A673 (cell line): ENCODE measurements around the gene SPTAN1. TPM values are rescaled to one million over a fixed set of nuclear protein-coding genes. Genes with fewer than 3 reads are reported as not detected.

ENCODE experiments used
- BruUV-seq: library from RNA; stranded (reverse); fragments of 400-500 nt; replicated peaks from 2 replicates; lab custom pipeline; 2021; lab: Mats Ljungman, UMichigan
- CTCF ChIA-PET: fragments of 300-600 bp; sonication (Branson Sonifier 250); formaldehyde crosslinking; loops from one replicate; lab custom pipeline; 2022; ENCODE audit warnings: antibody characterized with exemption; lab: Charles Lee
- POLR2A ChIA-PET: fragments of 300-600 bp; sonication (Branson Sonifier 250); formaldehyde crosslinking; loops from one replicate; lab custom pipeline; 2022; ENCODE audit warnings: antibody characterized with exemption; ENCODE audit not compliant: low non-redundant PET; lab: Charles Lee
- DNase-seq: peaks from one replicate; pipeline ENCODE4 v3.0.0-alpha.2; 2015; ENCODE audit warnings: low spot score
- H3K27ac ChIP-seq: fragments of 200-600 bp; sonication (generic); 2 replicates; pipeline ENCODE4 v1.5.1; 2016; ENCODE audit warnings: mixed run types, low read depth, mild to moderate bottlenecking, mixed read lengths, antibody characterized with exemption, low read length; ENCODE audit not compliant: poor library complexity, severe bottlenecking
- H3K27me3 ChIP-seq: fragments of 200-600 bp; sonication (generic); replicated peaks from 2 replicates; pipeline ENCODE4 v1.6.1; 2017; ENCODE audit warnings: mixed run types, low read depth, mild to moderate bottlenecking, mixed read lengths, antibody characterized with exemption, low read length; ENCODE audit not compliant: insufficient read depth, poor library complexity
- H3K36me3 ChIP-seq: fragments of 200-600 bp; sonication (generic); 2 replicates; pipeline ENCODE4 v1.6.1; 2016; ENCODE audit warnings: mixed run types, mild to moderate bottlenecking, mixed read lengths, antibody characterized with exemption, low read length; ENCODE audit not compliant: insufficient read depth, poor library complexity, severe bottlenecking
- H3K4me1 ChIP-seq: fragments of 200-600 bp; sonication (generic); 2 replicates; pipeline ENCODE4 v1.6.1; 2017; ENCODE audit warnings: mixed run types, mild to moderate bottlenecking, mixed read lengths, antibody characterized with exemption, low read length; ENCODE audit not compliant: insufficient read depth, poor library complexity, severe bottlenecking
- H3K4me3 ChIP-seq: fragments of 200-600 bp; sonication (generic); 2 replicates; pipeline ENCODE4 v1.5.1; 2016; ENCODE audit warnings: low read depth, mixed run types, mild to moderate bottlenecking, mixed read lengths, low read length; ENCODE audit not compliant: poor library complexity, severe bottlenecking
- H3K9me3 ChIP-seq: fragments of 200-600 bp; sonication (generic); 2 replicates; pipeline ENCODE4 v1.6.1; 2016; ENCODE audit warnings: mixed run types, low read depth, mild to moderate bottlenecking, mixed read lengths, antibody characterized with exemption, low read length; ENCODE audit not compliant: poor library complexity, severe bottlenecking
- CTCF ChIP-seq: fragments of 300-800, 200-600 bp; sonication (generic); conservative IDR thresholded peaks from 2 replicates; pipeline ENCODE4 v1.5.1; 2017; ENCODE audit warnings: low read depth, mild to moderate bottlenecking, antibody characterized with exemption, low read length, moderate library complexity, mixed read lengths
- EZH2 ChIP-seq: fragments of 200-600 bp; sonication (generic); IDR thresholded peaks from 2 replicates; pipeline ENCODE4 v1.6.1; 2017; ENCODE audit warnings: borderline replicate concordance, low read depth, mild to moderate bottlenecking, mixed read lengths, antibody characterized with exemption, low read length; ENCODE audit not compliant: poor library complexity, severe bottlenecking
- intact Hi-C: fragments of 100-400 bp; cut with micrococcal nuclease; formaldehyde crosslinking; loops from one replicate; pipeline ENCODE4 v1.10.0; 2022; ENCODE audit not compliant: unreplicated experiment
- total RNA-seq: library from RNA; stranded (reverse); gene quantifications from 2 replicates; pipeline ENCODE4 v1.2.3, GENCODE V29; 2021

SPTAN1 gene
- total RNA-seq, 1 experiment from 2014 or later: 262 TPM

- BruUV-seq: TSS peak; percentile 80
- peaks cover 48% of the 10 kb centered on the region for H3K4me1 ChIP-seq
- H3K27me3 ChIP-seq: no peaks in the 10 kb centered on the region
- intact Hi-C loops: loop anchor here (5.0 kb wide), 1 partner anchor 136 kb away; the partner anchor contains the start of gene SET
- ChIA-PET POLR2A (interaction anchor here (0.6 to 0.7 kb wide), 2 partner anchors 311 to 423 kb away, joined by 3 to 4 read pairs; no protein-coding TSS in a partner anchor), CTCF (no interaction called here)
- DNase-seq: no peak
- no peaks in the 10 kb centered on the region for H3K36me3 ChIP-seq
- no peak overlapping the region for H3K27ac ChIP-seq
- TF ChIP-seq CTCF: no peak
- no peak for TF ChIP-seq EZH2
- H3K9me3 ChIP-seq: no peaks in the 10 kb centered on the region
- H3K4me3 ChIP-seq: peak overlapping the region; percentile 95
These were observed 682 bp upstream of the SPTAN1 start for GRCh38 chr9:128551657-128552152.

GRCh38 chr9:128552744-128553440 lies 505 bp downstream of the SPTAN1 start:
- no peaks in the 10 kb centered on the region for H3K27me3 ChIP-seq
- ChIA-PET POLR2A (interaction anchor here (0.9 to 1.5 kb wide), 2 partner anchors 10 to 295 kb away, joined by 3 to 4 read pairs; no protein-coding TSS in a partner anchor), CTCF (interaction anchor here (0.5 to 0.6 kb wide), 2 partner anchors 57 to 252 kb away, joined by 5 to 6 read pairs; no protein-coding TSS in a partner anchor)
- DNase-seq: peak; percentile 59
- BruUV-seq: no TSS peak
- peaks cover 58% of the 10 kb centered on the region for H3K4me1 ChIP-seq
- peak overlapping the region; percentile 85 for H3K27ac ChIP-seq
- intact Hi-C loops: loop anchor here (5.0 kb wide), 1 partner anchor 134 kb away; the partner anchor contains the start of gene SET
- TF ChIP-seq EZH2 (no peak), CTCF (no peak)
- no peaks in the 10 kb centered on the region for H3K9me3 ChIP-seq
- H3K4me3 ChIP-seq: peak overlapping the region; percentile 95
- H3K36me3 ChIP-seq: no peaks in the 10 kb centered on the region

GRCh38 chr9:128553728-128554127 lies 1.3 kb downstream of the SPTAN1 start:
- TF ChIP-seq EZH2 (no peak), CTCF (no peak)
- ChIA-PET CTCF (no interaction called here), POLR2A (interaction anchor here (1.5 kb wide), 1 partner anchor 296 kb away, joined by 4 read pairs; no protein-coding TSS in a partner anchor)
- H3K4me3 ChIP-seq: peak overlapping the region; percentile 95
- H3K27me3 ChIP-seq: no peaks in the 10 kb centered on the region
- BruUV-seq: TSS peak; percentile 51
- no peaks in the 10 kb centered on the region for H3K9me3 ChIP-seq
- peak; percentile 51 for DNase-seq
- intact Hi-C loops: loop anchor here (5.0 kb wide), 1 partner anchor 134 kb away; the partner anchor contains the start of gene SET
- H3K4me1 ChIP-seq: peaks cover 66% of the 10 kb centered on the region
- no peaks in the 10 kb centered on the region for H3K36me3 ChIP-seq
- H3K27ac ChIP-seq: peak overlapping the region; percentile 85
